CD14-positive monocyte (primary cell): ENCODE data around the gene SCAI. TPM values are rescaled to one million over a fixed set of nuclear protein-coding genes. Genes with fewer than 3 reads are reported as not detected.

ENCODE experiments used
- DNase-seq, 3 donors: peaks; one replicate each; pipeline ENCODE4 v3.0.0-alpha.2; 2011 to 2022
- H2AFZ ChIP-seq: 2 replicates; pipeline ENCODE4 v1.6.0; 2012; ENCODE audit warnings: mild to moderate bottlenecking, low read depth, low read length, inconsistent platforms; ENCODE audit not compliant: insufficient read depth, poor library complexity, severe bottlenecking
- H3K27ac ChIP-seq, 2 donors: 1 replicate in 1 of 2; 2 replicates in 1 of 2; pipeline ENCODE4 v1.5.1; 2012 to 2013; ENCODE audit warnings: low read length in 2 of 2, control low read depth in 1 of 2, inconsistent platforms in 1 of 2, low read depth in 1 of 2, mild to moderate bottlenecking in 1 of 2
- H3K27me3 ChIP-seq, 2 donors: one replicate each; pipeline versions ENCODE4 v1.6.0 to v1.6.1; 2011 to 2013; ENCODE audit warnings: low read length in 2 of 2; ENCODE audit not compliant: control insufficient read depth in 2 of 2, insufficient read depth in 2 of 2
- H3K36me3 ChIP-seq, 2 donors: replicated peaks in 1 of 2; 1 replicate in 1 of 2; 2 replicates in 1 of 2; pipeline versions ENCODE4 v1.5.1 to v1.6.1; 2012 to 2013; ENCODE audit warnings: low read length in 2 of 2, control low read depth in 1 of 2, inconsistent platforms in 1 of 2, mild to moderate bottlenecking in 1 of 2; ENCODE audit not compliant: insufficient read depth in 2 of 2, control insufficient read depth in 1 of 2
- H3K4me1 ChIP-seq, 2 donors: 1 replicate in 1 of 2; 2 replicates in 1 of 2; pipeline versions ENCODE4 v1.5.1 to v1.6.1; 2012 to 2013; ENCODE audit warnings: low read length in 2 of 2, control low read depth in 1 of 2, inconsistent platforms in 1 of 2, mild to moderate bottlenecking in 1 of 2, moderate library complexity in 1 of 2; ENCODE audit not compliant: insufficient read depth in 2 of 2, control insufficient read depth in 1 of 2
- H3K4me2 ChIP-seq: replicated peaks from 2 replicates; pipeline ENCODE3; 2012; ENCODE audit warnings: low read length, moderate library complexity, mild to moderate bottlenecking; ENCODE audit not compliant: poor library complexity, severe bottlenecking; ENCODE audit errors: extremely low read depth
- H3K4me3 ChIP-seq, 3 experiments: fragments of 200-600 bp in 1 of 3; sonication (generic) in 1 of 3; replicated peaks in 1 of 3; 1 replicate in 2 of 3; 2 replicates in 1 of 3; pipeline ENCODE4 v1.5.1; 2011 to 2013; ENCODE audit warnings: low read length in 3 of 3, mild to moderate bottlenecking in 3 of 3, control low read depth in 2 of 3, low read depth in 2 of 3, inconsistent platforms in 1 of 3, moderate library complexity in 1 of 3
- H3K79me2 ChIP-seq: 2 replicates; pipeline ENCODE4 v1.6.0; 2012; ENCODE audit warnings: mild to moderate bottlenecking, control low read depth, inconsistent platforms, low read length, moderate library complexity; ENCODE audit not compliant: insufficient read depth
- H3K9ac ChIP-seq: 2 replicates; pipeline ENCODE4 v1.6.0; 2017; ENCODE audit warnings: low read length, mild to moderate bottlenecking; ENCODE audit not compliant: insufficient read depth, poor library complexity, severe bottlenecking
- H3K9me3 ChIP-seq, 2 donors: replicated peaks in 1 of 2; 1 replicate in 1 of 2; 2 replicates in 1 of 2; pipeline versions ENCODE4 v1.5.1 to v1.6.1; 2012 to 2013; ENCODE audit warnings: low read length in 2 of 2, control low read depth in 1 of 2; ENCODE audit not compliant: control insufficient read depth in 1 of 2, insufficient read depth in 1 of 2
- H4K20me1 ChIP-seq: 2 replicates; pipeline ENCODE4 v1.6.0; 2012; ENCODE audit warnings: mild to moderate bottlenecking, low read length, control low read depth, moderate library complexity; ENCODE audit not compliant: insufficient read depth
- H3K27ac Mint-ChIP-seq, 7 donors: one replicate each; pipeline ENCODE4 v1.8.0; 2020; ENCODE audit warnings: mild to moderate bottlenecking in 7 of 7, mixed read lengths in 7 of 7, moderate library complexity in 6 of 7, inconsistent platforms in 2 of 7
- H3K27me3 Mint-ChIP-seq, 3 donors: one replicate each; pipeline ENCODE4 v1.8.0; 2021 to 2022; ENCODE audit warnings: low read depth in 3 of 3, mild to moderate bottlenecking in 3 of 3, mixed read lengths in 3 of 3, moderate library complexity in 3 of 3, inconsistent platforms in 1 of 3
- H3K36me3 Mint-ChIP-seq, 2 donors: one replicate each; pipeline ENCODE4 v1.8.0; 2020; ENCODE audit warnings: mixed read lengths in 2 of 2, inconsistent platforms in 1 of 2, mild to moderate bottlenecking in 1 of 2
- H3K4me1 Mint-ChIP-seq: one replicate; pipeline ENCODE4 v1.8.0; 2020; ENCODE audit warnings: mild to moderate bottlenecking, mixed read lengths
- H3K4me3 Mint-ChIP-seq, 2 donors: one replicate each; pipeline ENCODE4 v1.8.0; 2020; ENCODE audit warnings: mild to moderate bottlenecking in 2 of 2, mixed read lengths in 2 of 2, moderate library complexity in 1 of 2
- H3K9me3 Mint-ChIP-seq, 7 donors: one replicate each; pipeline ENCODE4 v1.8.0; 2020 to 2022; ENCODE audit warnings: mixed read lengths in 7 of 7, mild to moderate bottlenecking in 6 of 7, moderate library complexity in 6 of 7, inconsistent platforms in 2 of 7
- WGBS: methylation state at CpG from one replicate; pipeline ENCODE4 v1.1.5; 2013; ENCODE audit warnings: missing lambda C conversion rate; ENCODE audit not compliant: insufficient coverage; 5-methylcytosine and 5-hydroxymethylcytosine counted together
- intact Hi-C, 2 donors: fragments of 100-400 bp; cut with micrococcal nuclease; formaldehyde crosslinking; loops; one replicate each; pipeline versions ENCODE4 v1.15.0 to v1.15.1; 2023
- polyA plus RNA-seq, 3 donors: library from polyadenylated mRNA; depleted of rRNA in 1 of 3; unstranded in 2 of 3; stranded (reverse) in 1 of 3; fragments of 300-500 nt in 2 of 3; fragments of >200 nt in 1 of 3; fragmentation: Illumina TruSeq in 2 of 3; gene quantifications; 1 replicate in 2 of 3; 2 replicates in 1 of 3; pipeline ENCODE4 v1.2.3, GENCODE V29; 2012 to 2021
- TF ChIP-seq, protein P1 (sequence below): fragments of 200-600 bp; IDR thresholded peaks from one replicate; pipeline ENCODE4 v1.8.0; 2022; ENCODE audit warnings: antibody characterized with exemption, mild to moderate bottlenecking

The SCAI gene
- polyA plus RNA-seq, 3 donors = 0.76 to 1.4 (median 0.84) TPM

DNA sequence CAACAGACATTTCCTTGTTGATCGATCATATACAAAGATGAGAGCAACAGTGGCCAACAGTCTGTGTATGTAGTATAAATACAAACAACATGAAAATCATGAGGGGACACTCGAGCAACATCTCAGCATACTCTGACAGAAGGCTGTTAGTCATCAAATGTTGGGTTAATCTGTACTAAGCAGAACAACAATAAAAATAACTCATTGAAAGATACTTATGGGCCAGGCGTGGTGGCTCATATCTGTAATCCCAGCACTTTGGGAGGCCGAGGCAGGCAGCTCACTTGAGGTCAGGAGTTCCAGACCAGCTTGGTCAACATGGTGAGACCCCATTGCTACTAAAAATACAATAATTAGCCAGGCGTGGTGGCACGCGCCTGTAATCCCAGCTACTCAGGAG is 67.3 kb downstream of the SCAI start:
- no peak overlapping the region for H2AFZ ChIP-seq
- no peak overlapping the region for H3K27ac Mint-ChIP-seq
- H3K27me3 ChIP-seq = no peaks in the 10 kb centered on the region
- no peak for DNase-seq
- TF ChIP-seq, protein P1, sequence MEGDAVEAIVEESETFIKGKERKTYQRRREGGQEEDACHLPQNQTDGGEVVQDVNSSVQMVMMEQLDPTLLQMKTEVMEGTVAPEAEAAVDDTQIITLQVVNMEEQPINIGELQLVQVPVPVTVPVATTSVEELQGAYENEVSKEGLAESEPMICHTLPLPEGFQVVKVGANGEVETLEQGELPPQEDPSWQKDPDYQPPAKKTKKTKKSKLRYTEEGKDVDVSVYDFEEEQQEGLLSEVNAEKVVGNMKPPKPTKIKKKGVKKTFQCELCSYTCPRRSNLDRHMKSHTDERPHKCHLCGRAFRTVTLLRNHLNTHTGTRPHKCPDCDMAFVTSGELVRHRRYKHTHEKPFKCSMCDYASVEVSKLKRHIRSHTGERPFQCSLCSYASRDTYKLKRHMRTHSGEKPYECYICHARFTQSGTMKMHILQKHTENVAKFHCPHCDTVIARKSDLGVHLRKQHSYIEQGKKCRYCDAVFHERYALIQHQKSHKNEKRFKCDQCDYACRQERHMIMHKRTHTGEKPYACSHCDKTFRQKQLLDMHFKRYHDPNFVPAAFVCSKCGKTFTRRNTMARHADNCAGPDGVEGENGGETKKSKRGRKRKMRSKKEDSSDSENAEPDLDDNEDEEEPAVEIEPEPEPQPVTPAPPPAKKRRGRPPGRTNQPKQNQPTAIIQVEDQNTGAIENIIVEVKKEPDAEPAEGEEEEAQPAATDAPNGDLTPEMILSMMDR = no peak
- no peak overlapping the region for H3K27ac ChIP-seq
- peaks cover 0 to 4% of the 10 kb centered on the region in 2 donors for H3K9me3 ChIP-seq
- no peaks in the 10 kb centered on the region for H3K36me3 ChIP-seq
- H3K27me3 Mint-ChIP-seq = peaks cover 0 to 2% (median 0%) of the 10 kb centered on the region in 3 donors
- H3K79me2 ChIP-seq = no peaks in the 10 kb centered on the region
- H3K9ac ChIP-seq = no peak overlapping the region
- no peak overlapping the region for H3K4me3 ChIP-seq
- no peaks in the 10 kb centered on the region for H3K4me1 ChIP-seq
- H3K9me3 Mint-ChIP-seq = peaks cover 3 to 6% (median 4%) of the 10 kb centered on the region in 7 donors
- no peak overlapping the region for H3K4me3 Mint-ChIP-seq
- peaks cover 2% of the 10 kb centered on the region in 2 donors for H3K36me3 Mint-ChIP-seq
- intact Hi-C loops = no loop called here
- H3K4me2 ChIP-seq = no peak overlapping the region
- 86% methylated on average over 1 of the region's 7 CpGs for WGBS
- no peaks in the 10 kb centered on the region for H3K4me1 Mint-ChIP-seq
- H4K20me1 ChIP-seq = no peaks in the 10 kb centered on the region

DNA sequence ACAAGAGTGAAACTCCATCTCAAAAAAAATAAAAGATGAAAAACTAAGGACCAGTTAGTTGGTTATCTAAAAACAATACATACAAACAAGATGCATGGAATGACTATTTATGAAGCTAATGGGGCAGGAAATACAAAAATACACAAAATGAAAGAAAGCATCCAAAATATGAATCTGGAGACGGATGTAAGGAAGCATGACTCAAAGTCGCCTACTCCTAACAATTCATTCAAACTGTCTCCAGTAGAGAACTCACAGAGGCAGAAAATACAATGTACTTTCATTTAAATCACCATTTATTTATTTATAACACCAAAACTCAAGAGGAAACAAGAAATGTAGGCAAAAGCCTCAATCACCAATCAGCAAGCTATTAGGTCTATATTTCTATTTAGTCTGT is 68.4 kb downstream of the SCAI start:
- no peak overlapping the region for H3K27ac ChIP-seq
- H3K4me1 ChIP-seq = no peaks in the 10 kb centered on the region
- TF ChIP-seq, protein P1 = no peak
- no peak overlapping the region for H3K4me2 ChIP-seq
- DNase-seq = no peak
- no CpG with 5 or more reads among the region's 2 CpGs for WGBS
- no peak overlapping the region for H2AFZ ChIP-seq
- no peak overlapping the region for H3K4me3 Mint-ChIP-seq
- H3K36me3 Mint-ChIP-seq = no peaks in the 10 kb centered on the region
- H3K79me2 ChIP-seq = no peaks in the 10 kb centered on the region
- no peak overlapping the region for H3K4me3 ChIP-seq
- H3K27ac Mint-ChIP-seq = no peak overlapping the region
- intact Hi-C loops = no loop called here
- H3K27me3 Mint-ChIP-seq = peaks cover 0 to 2% (median 0%) of the 10 kb centered on the region in 3 donors
- no peaks in the 10 kb centered on the region for H3K36me3 ChIP-seq
- H3K4me1 Mint-ChIP-seq = no peaks in the 10 kb centered on the region
- no peaks in the 10 kb centered on the region for H3K27me3 ChIP-seq
- no peak overlapping the region for H3K9ac ChIP-seq
- peaks cover 0 to 4% (median 2%) of the 10 kb centered on the region in 7 donors for H3K9me3 Mint-ChIP-seq
- no peaks in the 10 kb centered on the region for H4K20me1 ChIP-seq
- H3K9me3 ChIP-seq = no peaks in the 10 kb centered on the region
